GM19351 (cell line): ENCODE measurements around the gene FCHO1.

Experiments
- ATAC-seq: cut with Tn5 transposase; IDR thresholded peaks from one replicate; pipeline ENCODE4 v1.9.1; 2021; ENCODE audit warnings: mild to moderate bottlenecking, moderate library complexity; ENCODE audit not compliant: unreplicated experiment

Gene FCHO1, protein sequence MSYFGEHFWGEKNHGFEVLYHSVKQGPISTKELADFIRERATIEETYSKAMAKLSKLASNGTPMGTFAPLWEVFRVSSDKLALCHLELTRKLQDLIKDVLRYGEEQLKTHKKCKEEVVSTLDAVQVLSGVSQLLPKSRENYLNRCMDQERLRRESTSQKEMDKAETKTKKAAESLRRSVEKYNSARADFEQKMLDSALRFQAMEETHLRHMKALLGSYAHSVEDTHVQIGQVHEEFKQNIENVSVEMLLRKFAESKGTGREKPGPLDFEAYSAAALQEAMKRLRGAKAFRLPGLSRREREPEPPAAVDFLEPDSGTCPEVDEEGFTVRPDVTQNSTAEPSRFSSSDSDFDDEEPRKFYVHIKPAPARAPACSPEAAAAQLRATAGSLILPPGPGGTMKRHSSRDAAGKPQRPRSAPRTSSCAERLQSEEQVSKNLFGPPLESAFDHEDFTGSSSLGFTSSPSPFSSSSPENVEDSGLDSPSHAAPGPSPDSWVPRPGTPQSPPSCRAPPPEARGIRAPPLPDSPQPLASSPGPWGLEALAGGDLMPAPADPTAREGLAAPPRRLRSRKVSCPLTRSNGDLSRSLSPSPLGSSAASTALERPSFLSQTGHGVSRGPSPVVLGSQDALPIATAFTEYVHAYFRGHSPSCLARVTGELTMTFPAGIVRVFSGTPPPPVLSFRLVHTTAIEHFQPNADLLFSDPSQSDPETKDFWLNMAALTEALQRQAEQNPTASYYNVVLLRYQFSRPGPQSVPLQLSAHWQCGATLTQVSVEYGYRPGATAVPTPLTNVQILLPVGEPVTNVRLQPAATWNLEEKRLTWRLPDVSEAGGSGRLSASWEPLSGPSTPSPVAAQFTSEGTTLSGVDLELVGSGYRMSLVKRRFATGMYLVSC

GRCh38 chr19:17751103-17751911, at the start of gene FCHO1:
Gene FCHO1 (plus strand): TSS chr19:17751477. CDS start chr19:17755165, 3,688 bp downstream.
- peak; percentile 37 for ATAC-seq

- ATAC-seq = no peak
Measured at GRCh38 chr19:17703824-17704463, 47.3 kb upstream of the FCHO1 start.

DNA sequence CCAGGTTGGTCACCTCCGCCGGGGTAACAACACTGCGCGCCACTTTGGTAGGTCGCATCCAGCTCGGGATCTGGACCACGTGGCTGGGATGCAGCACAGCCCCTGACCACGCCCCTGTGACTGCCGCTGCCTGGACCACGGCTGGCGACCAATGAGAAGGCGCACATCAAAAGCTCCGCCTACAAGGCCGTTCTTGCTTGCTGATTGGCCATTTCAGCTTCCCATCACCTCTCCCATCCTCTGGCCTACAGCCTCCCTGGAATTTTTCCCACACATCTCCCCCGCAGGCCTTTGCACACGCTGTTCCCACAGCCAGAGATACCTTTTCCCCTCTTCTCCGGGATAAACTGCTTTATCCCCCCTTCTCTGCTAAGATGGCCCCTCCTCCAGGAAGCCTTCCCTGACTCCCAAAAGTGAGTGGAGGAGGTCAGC, 44.5 kb upstream of the FCHO1 start:
- ATAC-seq = no peak

- no peak for ATAC-seq
Measured at GRCh38 chr19:17711851-17712250, 39.4 kb upstream of the FCHO1 start.

GRCh38 chr19:17716309-17716929, 34.9 kb upstream of the FCHO1 start:
- ATAC-seq = no peak

GRCh38 chr19:17718550-17718946, 32.7 kb upstream of the FCHO1 start:
- no peak for ATAC-seq

DNA sequence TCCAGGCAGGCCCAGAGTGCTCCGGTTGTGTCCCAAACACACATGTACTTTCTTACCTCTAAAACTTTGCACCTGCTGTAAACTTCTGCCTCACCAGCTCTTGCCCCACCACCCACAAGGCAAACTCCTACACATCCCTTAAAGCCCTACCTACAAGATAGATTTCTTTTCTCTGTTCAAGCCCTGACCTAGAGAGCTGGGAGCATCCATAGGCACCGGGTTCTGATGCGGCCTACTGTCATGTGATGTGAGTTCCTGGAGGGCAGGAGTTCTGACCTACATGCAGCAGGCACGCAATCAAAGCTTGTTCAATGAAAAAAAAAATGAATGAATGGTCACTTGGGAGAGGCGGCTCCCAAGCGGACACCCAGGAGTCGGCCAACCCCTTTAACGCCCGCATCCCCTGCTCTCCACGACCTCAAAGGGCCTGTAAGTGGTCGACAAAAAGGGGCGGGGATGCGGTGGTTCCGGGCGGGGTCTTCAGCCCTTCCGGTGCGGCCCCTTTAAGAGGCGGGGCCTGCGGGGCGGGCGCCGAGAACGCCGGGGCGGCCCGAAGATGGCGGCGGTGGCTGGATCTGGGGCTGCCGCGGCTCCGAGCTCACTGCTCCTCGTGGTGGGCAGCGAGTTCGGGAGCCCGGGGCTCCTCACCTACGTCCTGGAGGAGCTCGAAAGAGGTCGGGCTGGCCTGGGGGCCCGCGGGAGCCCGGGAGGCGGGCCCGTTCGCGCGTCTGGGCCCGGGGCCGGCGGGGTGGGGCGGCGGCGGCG, 32.1 kb upstream of the FCHO1 start, which contains the start of gene MAP1S:
Gene MAP1S (plus strand): TSS at position 534 of the 765 bp plus-strand sequence. CDS start 23 bp downstream, at position 557.
- peak; percentile 69 for ATAC-seq

GRCh38 chr19:17719730-17720400, 31.4 kb upstream of the FCHO1 start:
- no peak for ATAC-seq

- ATAC-seq = no peak
Measured at GRCh38 chr19:17720440-17720839, 30.8 kb upstream of the FCHO1 start.

DNA sequence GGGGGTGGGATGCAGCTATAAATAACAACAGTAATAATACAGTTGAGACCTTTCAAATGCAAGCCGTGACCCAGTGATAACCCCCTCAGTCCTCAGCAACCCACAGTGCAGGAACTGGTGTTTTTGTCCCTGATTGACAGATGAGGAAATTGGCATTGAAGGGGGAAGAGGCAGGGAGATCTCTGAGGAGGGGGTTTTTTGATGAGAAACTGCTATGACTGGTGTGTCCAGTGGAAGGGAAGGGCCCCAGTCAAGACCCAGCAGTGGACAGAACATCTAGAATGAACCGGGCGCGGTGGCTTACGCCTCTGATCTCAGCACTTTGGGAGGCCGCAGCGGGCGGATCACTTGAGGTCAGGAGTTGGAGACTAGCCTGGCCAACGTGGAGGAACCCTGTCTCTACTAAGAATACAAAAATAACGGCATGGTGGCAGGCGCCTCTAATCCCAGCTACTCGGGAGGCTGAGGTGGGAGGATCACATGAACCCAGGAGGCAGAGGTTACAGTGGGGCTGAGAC, 30.1 kb upstream of the FCHO1 start:
- ATAC-seq = no peak

GRCh38 chr19:17721821-17722220, 29.5 kb upstream of the FCHO1 start:
- no peak for ATAC-seq

GRCh38 chr19:17722655-17723240, 28.5 kb upstream of the FCHO1 start:
- no peak for ATAC-seq

DNA sequence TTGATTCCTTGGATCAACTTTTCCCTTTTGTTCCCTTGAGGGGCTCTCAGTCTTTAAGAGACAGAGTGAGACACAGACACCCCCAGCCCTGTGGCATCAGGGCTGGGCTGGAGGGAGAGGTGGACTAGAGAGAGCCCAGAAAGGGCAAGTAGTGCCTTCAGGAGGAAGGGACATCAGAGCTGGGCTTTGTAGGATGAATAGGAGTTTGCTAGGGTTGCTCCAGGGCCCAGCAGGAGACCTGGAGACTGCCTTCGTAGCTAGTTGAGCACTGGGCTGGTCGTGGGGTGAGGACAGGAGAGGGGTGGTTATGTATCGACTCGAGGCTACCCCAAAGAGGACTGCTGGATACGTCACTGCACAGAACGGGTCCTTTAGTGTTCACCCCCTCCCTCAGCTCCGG, 26.6 kb upstream of the FCHO1 start:
- ATAC-seq = no peak

DNA sequence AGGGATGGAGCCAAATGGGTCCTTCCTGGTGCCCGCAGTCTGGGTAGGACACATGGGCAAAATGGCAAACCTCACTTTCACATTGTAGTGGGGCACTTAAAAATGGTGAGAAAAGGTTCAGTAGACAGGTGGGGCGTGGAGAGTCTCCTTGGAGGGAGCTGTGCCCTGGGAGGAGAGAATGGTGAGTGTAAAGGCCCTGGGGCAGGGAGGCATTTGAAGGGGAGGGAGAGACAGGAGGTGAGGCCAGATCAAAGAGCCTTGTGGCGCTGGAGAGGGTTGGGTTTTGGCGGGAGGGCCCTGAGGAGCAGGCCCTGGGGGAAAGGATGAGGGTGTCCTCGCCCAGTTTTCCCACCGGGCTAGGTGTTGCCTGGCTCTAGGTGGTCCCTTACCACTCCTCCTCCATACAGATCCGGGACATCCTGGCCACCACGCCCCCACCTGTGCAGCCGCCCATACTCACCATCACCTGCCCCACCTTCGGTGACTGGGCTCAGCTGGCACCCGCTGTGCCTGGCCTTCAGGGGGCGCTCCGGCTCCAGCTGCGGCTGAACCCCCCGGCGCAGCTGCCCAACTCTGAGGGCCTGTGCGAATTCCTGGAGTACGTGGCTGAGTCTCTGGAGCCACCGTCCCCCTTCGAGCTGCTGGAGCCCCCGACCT, 25.7 kb upstream of the FCHO1 start:
- no peak for ATAC-seq

GRCh38 chr19:17726136-17726741, 25.0 kb upstream of the FCHO1 start:
- no peak for ATAC-seq

- ATAC-seq = no peak
Measured at GRCh38 chr19:17726964-17727773, 24.1 kb upstream of the FCHO1 start.
